ENCODE measurements around the gene KPNB1.

KPNB1 gene

DNA sequence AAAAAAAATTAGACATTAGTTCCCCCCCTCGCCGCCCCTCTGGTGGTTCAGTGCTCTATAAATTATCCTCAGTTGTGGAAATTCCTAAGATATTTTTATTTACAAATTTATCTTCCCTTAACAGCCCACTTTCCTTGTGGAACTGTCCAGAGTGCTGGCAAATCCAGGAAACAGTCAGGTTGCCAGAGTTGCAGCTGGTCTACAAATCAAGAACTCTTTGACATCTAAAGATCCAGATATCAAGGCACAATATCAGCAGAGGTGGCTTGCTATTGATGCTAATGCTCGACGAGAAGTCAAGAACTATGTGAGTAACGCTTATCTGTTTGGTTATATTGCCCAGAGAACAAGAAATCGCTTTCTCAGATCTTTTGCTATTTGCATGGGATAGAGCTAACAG is 2.9 kb downstream of the KPNB1 start:
- H3K4me1 ChIP-seq (ENCODE audit: control insufficient read depth, insufficient read depth, low read length, poor library complexity, severe bottlenecking) = peaks cover 24% of the 10 kb centered on the region
- peak overlapping the region; percentile 23 for H3K27ac ChIP-seq (ENCODE audit: insufficient read depth, low read length, poor library complexity, severe bottlenecking)
- H3K36me3 ChIP-seq (ENCODE audit: control insufficient read depth, insufficient read depth, low read length) = peaks cover 49% of the 10 kb centered on the region
- no peak for DNase-seq
- no peaks in the 10 kb centered on the region for H3K9me3 ChIP-seq (ENCODE audit: control insufficient read depth, low read length)
- H3K27me3 ChIP-seq (replicated peaks; ENCODE audit: control insufficient read depth, insufficient read depth, low read length, poor library complexity, severe bottlenecking) = no peaks in the 10 kb centered on the region
- H3K4me3 ChIP-seq (ENCODE audit: insufficient read depth, low read depth, low read length, poor library complexity, severe bottlenecking) = no peak overlapping the region

GRCh38 chr17:47653442-47653841 is 3.7 kb downstream of the KPNB1 start:
- no peak overlapping the region for H3K4me3 ChIP-seq (ENCODE audit: insufficient read depth, low read depth, low read length, poor library complexity, severe bottlenecking)
- H3K36me3 ChIP-seq (ENCODE audit: control insufficient read depth, insufficient read depth, low read length) = peaks cover 58% of the 10 kb centered on the region
- H3K27ac ChIP-seq (ENCODE audit: insufficient read depth, low read length, poor library complexity, severe bottlenecking) = no peak overlapping the region
- no peak for DNase-seq
- H3K9me3 ChIP-seq (ENCODE audit: control insufficient read depth, low read length) = no peaks in the 10 kb centered on the region
- peaks cover 21% of the 10 kb centered on the region for H3K4me1 ChIP-seq (ENCODE audit: control insufficient read depth, insufficient read depth, low read length, poor library complexity, severe bottlenecking)
- H3K27me3 ChIP-seq (replicated peaks; ENCODE audit: control insufficient read depth, insufficient read depth, low read length, poor library complexity, severe bottlenecking) = no peaks in the 10 kb centered on the region

DNA sequence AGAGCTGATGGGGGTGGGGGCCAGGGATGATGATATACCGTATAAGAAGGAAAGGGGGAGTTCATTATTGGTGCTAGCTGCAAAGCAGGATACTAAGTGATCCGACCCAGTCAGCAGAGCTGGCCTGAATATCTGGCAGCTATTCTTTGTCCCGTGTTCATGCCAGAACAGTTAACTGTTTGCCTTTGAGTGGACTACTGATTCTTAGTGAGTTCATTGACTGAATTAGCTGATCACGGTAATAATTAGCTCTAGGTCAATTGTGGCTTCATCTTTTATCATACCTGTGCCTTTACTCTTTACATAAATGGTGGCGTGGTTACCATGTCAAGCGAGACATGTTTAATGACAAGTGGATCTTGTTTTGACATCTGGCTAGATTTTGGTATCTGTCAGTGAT is 5.3 kb downstream of the KPNB1 start:
- H3K4me1 ChIP-seq (ENCODE audit: control insufficient read depth, insufficient read depth, low read length, poor library complexity, severe bottlenecking) = peaks cover 17% of the 10 kb centered on the region
- no peaks in the 10 kb centered on the region for H3K9me3 ChIP-seq (ENCODE audit: control insufficient read depth, low read length)
- peaks cover 67% of the 10 kb centered on the region for H3K36me3 ChIP-seq (ENCODE audit: control insufficient read depth, insufficient read depth, low read length)
- H3K4me3 ChIP-seq (ENCODE audit: insufficient read depth, low read depth, low read length, poor library complexity, severe bottlenecking) = no peak overlapping the region
- DNase-seq = no peak
- H3K27ac ChIP-seq (ENCODE audit: insufficient read depth, low read length, poor library complexity, severe bottlenecking) = no peak overlapping the region
- H3K27me3 ChIP-seq (replicated peaks; ENCODE audit: control insufficient read depth, insufficient read depth, low read length, poor library complexity, severe bottlenecking) = no peaks in the 10 kb centered on the region

GRCh38 chr17:47660064-47660492 is 10.4 kb downstream of the KPNB1 start:
- Histone ChIP-seq H3K9me3 (ENCODE audit: control insufficient read depth, low read length) (no peaks in the 10 kb centered on the region), H3K36me3 (ENCODE audit: control insufficient read depth, insufficient read depth, low read length) (peaks cover 89% of the 10 kb centered on the region), H3K27me3 (replicated peaks; ENCODE audit: control insufficient read depth, insufficient read depth, low read length, poor library complexity, severe bottlenecking) (no peaks in the 10 kb centered on the region), H3K4me3 (ENCODE audit: insufficient read depth, low read depth, low read length, poor library complexity, severe bottlenecking) (peak overlapping the region; percentile 59), H3K27ac (ENCODE audit: insufficient read depth, low read length, poor library complexity, severe bottlenecking) (peak overlapping the region; percentile 69), H3K4me1 (ENCODE audit: control insufficient read depth, insufficient read depth, low read length, poor library complexity, severe bottlenecking) (peaks cover 10% of the 10 kb centered on the region)
- DNase-seq = no peak

DNA sequence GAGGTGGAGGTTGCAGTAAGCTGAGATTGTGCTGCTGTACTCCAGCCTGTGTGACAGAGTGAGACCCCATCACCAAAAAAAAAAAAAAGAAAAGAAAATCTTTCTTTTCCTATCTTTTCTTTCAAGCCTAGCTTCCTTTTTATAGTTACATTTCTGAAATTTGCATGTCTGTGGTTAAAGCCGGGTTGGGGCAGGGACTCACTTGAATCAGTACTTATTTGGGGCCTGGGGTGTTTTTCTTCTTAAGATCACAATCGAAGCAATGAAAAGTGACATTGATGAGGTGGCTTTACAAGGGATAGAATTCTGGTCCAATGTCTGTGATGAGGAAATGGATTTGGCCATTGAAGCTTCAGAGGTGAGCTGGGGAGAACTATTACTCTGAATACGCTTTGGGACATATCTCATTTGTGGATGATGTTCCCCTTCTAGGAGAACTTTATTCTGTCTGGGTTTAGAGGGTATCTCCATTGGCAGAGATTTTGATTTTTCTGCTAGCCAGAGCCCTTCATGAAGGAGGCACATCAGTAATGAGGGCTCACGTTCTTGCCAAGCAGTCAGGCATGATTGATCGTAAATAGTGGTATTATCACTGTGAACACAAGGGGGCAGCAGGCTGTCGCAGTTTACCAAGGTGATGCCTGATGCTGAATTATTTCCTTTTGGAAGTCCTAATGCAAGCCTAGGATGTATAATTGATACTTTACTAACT is 14.3 kb downstream of the KPNB1 start:
- DNase-seq = peak; percentile 12 to 45 (median 34)
- peak overlapping the region; percentile 14 for H3K27ac ChIP-seq (ENCODE audit: insufficient read depth, low read length, poor library complexity, severe bottlenecking)
- H3K9me3 ChIP-seq (ENCODE audit: control insufficient read depth, low read length) = no peaks in the 10 kb centered on the region
- no peaks in the 10 kb centered on the region for H3K27me3 ChIP-seq (replicated peaks; ENCODE audit: control insufficient read depth, insufficient read depth, low read length, poor library complexity, severe bottlenecking)
- no peak overlapping the region for H3K4me3 ChIP-seq (ENCODE audit: insufficient read depth, low read depth, low read length, poor library complexity, severe bottlenecking)
- peaks cover 10% of the 10 kb centered on the region for H3K4me1 ChIP-seq (ENCODE audit: control insufficient read depth, insufficient read depth, low read length, poor library complexity, severe bottlenecking)
- H3K36me3 ChIP-seq (ENCODE audit: control insufficient read depth, insufficient read depth, low read length) = peaks cover 83% of the 10 kb centered on the region

DNA sequence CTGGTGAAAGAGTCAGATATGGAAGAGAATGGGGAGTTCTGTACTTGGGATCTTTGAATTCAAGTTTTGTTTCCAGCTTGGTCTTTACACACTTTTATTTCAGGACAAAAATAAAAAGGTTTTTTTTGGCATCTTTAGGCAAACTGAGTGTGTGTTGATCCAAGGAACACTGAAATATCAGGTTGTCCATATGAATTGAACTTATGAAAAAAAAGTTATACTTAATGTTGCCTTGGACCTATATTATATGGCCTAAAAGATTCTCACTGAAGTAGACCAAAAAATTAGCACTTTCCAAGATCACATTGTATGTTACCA is 14.9 kb downstream of the KPNB1 start:
- no peak for DNase-seq
- peaks cover 12% of the 10 kb centered on the region for H3K4me1 ChIP-seq (ENCODE audit: control insufficient read depth, insufficient read depth, low read length, poor library complexity, severe bottlenecking)
- H3K36me3 ChIP-seq (ENCODE audit: control insufficient read depth, insufficient read depth, low read length) = peaks cover 84% of the 10 kb centered on the region
- H3K9me3 ChIP-seq (ENCODE audit: control insufficient read depth, low read length) = no peaks in the 10 kb centered on the region
- H3K4me3 ChIP-seq (ENCODE audit: insufficient read depth, low read depth, low read length, poor library complexity, severe bottlenecking) = no peak overlapping the region
- no peak overlapping the region for H3K27ac ChIP-seq (ENCODE audit: insufficient read depth, low read length, poor library complexity, severe bottlenecking)
- H3K27me3 ChIP-seq (replicated peaks; ENCODE audit: control insufficient read depth, insufficient read depth, low read length, poor library complexity, severe bottlenecking) = no peaks in the 10 kb centered on the region

DNA sequence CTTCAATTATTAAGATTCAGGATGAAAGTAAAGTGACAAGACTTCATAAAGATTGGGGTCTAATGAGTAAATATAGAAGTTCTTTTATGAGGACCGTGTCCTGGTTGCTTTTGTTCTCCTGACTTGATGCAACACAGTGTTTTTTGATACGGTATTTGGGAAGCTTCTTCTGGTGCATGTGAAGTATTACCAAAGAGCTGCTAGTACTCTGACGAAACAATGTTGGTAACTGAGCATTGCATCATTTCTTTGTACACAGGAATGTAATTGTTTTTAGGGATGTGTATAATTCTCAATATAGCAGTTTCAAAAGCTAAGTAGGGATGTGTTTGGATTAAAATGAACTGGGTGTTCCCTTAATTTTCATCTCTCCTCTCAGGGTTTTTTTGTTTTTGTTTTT is 15.9 kb downstream of the KPNB1 start:
- no peak for DNase-seq
- Histone ChIP-seq H3K36me3 (ENCODE audit: control insufficient read depth, insufficient read depth, low read length) (peaks cover 92% of the 10 kb centered on the region), H3K4me1 (ENCODE audit: control insufficient read depth, insufficient read depth, low read length, poor library complexity, severe bottlenecking) (peaks cover 6% of the 10 kb centered on the region), H3K9me3 (ENCODE audit: control insufficient read depth, low read length) (no peaks in the 10 kb centered on the region), H3K27ac (ENCODE audit: insufficient read depth, low read length, poor library complexity, severe bottlenecking) (no peak overlapping the region), H3K4me3 (ENCODE audit: insufficient read depth, low read depth, low read length, poor library complexity, severe bottlenecking) (no peak overlapping the region), H3K27me3 (replicated peaks; ENCODE audit: control insufficient read depth, insufficient read depth, low read length, poor library complexity, severe bottlenecking) (no peaks in the 10 kb centered on the region)

GRCh38 chr17:47669081-47669480 is 19.4 kb downstream of the KPNB1 start:
- Histone ChIP-seq H3K9me3 (ENCODE audit: control insufficient read depth, low read length) (no peaks in the 10 kb centered on the region), H3K4me1 (ENCODE audit: control insufficient read depth, insufficient read depth, low read length, poor library complexity, severe bottlenecking) (peaks cover 3% of the 10 kb centered on the region), H3K36me3 (ENCODE audit: control insufficient read depth, insufficient read depth, low read length) (peaks cover 91% of the 10 kb centered on the region), H3K27me3 (replicated peaks; ENCODE audit: control insufficient read depth, insufficient read depth, low read length, poor library complexity, severe bottlenecking) (no peaks in the 10 kb centered on the region), H3K4me3 (ENCODE audit: insufficient read depth, low read depth, low read length, poor library complexity, severe bottlenecking) (no peak overlapping the region), H3K27ac (ENCODE audit: insufficient read depth, low read length, poor library complexity, severe bottlenecking) (no peak overlapping the region)
- DNase-seq = no peak

DNA sequence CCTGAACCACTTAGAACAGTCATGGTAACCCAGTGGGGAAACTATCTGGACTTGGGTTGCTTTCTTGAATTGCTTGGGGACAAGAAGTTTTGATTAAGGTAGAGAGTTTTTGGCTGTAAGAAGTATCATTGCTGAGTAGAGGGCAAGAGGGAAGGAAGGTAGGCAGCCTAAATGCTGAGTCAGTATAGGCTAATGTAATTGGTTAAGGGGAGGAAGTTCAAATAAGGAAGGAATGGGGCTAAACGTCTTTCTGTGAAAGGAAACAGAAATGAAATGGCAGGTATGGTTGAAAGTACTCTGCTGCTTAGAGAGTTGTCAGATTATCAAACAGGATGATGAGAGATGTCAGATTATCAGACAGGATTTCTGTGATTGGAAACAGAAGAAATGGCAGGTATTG is 20.3 kb downstream of the KPNB1 start:
- Histone ChIP-seq H3K4me1 (ENCODE audit: control insufficient read depth, insufficient read depth, low read length, poor library complexity, severe bottlenecking) (peaks cover 3% of the 10 kb centered on the region), H3K27ac (ENCODE audit: insufficient read depth, low read length, poor library complexity, severe bottlenecking) (no peak overlapping the region), H3K9me3 (ENCODE audit: control insufficient read depth, low read length) (no peaks in the 10 kb centered on the region), H3K27me3 (replicated peaks; ENCODE audit: control insufficient read depth, insufficient read depth, low read length, poor library complexity, severe bottlenecking) (no peaks in the 10 kb centered on the region), H3K36me3 (ENCODE audit: control insufficient read depth, insufficient read depth, low read length) (peaks cover 91% of the 10 kb centered on the region), H3K4me3 (ENCODE audit: insufficient read depth, low read depth, low read length, poor library complexity, severe bottlenecking) (no peak overlapping the region)
- DNase-seq = no peak

DNA sequence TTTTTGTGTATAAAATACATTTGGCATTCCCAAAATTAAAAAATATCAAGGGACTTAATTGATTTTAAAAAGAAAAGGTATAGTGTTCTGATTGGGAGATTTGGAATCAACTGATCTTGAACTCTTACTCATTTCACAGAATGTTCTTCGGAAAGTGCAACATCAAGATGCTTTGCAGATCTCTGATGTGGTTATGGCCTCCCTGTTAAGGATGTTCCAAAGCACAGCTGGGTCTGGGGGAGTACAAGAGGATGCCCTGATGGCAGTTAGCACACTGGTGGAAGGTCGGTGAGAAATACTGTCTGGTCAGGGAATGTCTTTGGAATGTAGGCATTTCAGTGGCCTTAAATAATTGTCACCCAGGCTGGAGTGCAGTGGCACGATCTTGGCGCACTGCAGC is 24.8 kb downstream of the KPNB1 start:
- peaks cover 2% of the 10 kb centered on the region for H3K4me1 ChIP-seq (ENCODE audit: control insufficient read depth, insufficient read depth, low read length, poor library complexity, severe bottlenecking)
- no peak for DNase-seq
- H3K4me3 ChIP-seq (ENCODE audit: insufficient read depth, low read depth, low read length, poor library complexity, severe bottlenecking) = no peak overlapping the region
- no peak overlapping the region for H3K27ac ChIP-seq (ENCODE audit: insufficient read depth, low read length, poor library complexity, severe bottlenecking)
- H3K36me3 ChIP-seq (ENCODE audit: control insufficient read depth, insufficient read depth, low read length) = peaks cover 97% of the 10 kb centered on the region
- no peaks in the 10 kb centered on the region for H3K27me3 ChIP-seq (replicated peaks; ENCODE audit: control insufficient read depth, insufficient read depth, low read length, poor library complexity, severe bottlenecking)
- no peaks in the 10 kb centered on the region for H3K9me3 ChIP-seq (ENCODE audit: control insufficient read depth, low read length)

Measured in effector memory CD4-positive, alpha-beta T cell (primary cell).